ENCODE measurements around the gene TRMT61A.

Gene TRMT61A

DNA sequence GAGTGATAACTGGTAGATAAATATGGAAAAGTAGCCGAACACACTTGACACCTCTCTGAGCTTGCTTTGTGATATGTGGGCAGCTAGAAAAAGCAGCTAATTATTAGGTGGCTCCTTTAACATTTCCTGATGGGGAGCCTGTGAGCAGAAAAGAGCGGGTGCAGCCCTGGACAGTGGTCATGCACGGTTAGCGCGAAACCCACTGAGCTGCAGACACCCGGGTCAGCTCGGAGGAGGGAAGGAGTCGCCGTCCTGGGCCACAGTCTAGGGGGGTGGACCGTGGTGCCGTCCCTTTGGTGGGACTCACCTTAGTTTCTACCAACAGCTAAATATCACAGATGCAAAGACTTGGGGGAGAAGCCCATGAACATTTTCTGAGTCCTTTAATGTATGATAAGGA is 40.4 kb downstream of the TRMT61A start:
- no peak for DNase-seq

DNA sequence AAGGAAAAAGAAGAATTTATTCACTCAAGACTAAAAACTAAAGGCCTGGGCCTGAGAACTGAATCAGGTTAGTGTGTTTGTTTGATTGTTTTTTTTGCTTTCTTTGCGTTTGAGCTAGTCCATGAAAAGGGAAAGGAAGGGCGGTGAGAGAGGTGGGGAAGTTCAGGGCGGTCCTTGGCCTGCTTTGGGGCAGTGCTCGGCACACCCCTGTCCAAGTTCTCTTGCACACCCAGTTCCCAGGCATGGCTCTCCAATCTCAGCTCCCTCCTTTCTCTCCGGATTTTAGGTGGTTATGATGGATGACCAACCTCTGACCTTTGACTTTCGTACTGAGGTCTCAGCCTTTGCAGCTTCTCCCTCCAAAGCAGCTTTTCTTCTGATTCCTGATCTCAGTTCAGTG is 45.1 kb downstream of the TRMT61A start:
- DNase-seq = no peak

DNA sequence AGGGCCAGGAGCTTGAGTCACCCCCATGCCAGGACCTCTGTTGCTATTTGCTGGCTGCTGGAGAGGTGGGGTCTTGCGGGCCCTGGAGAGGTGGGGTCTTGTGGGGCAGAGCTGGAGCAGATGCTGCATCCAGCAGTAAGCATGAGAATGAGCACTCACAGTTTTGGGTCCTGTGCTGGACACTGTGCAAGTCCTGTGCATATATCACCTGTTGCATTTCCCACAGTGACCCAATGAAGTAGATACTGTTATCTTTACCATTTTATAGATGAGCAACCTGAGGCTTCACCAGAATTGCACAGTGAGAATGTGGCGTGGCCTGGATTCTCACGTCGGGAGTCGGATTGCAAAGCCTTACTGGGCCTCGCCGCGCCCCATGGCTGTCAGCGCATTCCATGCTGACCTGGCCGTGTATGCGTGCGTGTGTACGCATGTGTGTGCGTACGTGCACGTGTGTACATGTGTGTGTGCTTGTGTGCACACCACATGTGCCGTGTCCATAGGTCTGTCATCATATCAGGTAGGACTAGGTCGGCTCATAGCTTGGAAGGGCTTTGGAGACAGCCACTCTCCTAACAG is 45.8 kb downstream of the TRMT61A start:
- DNase-seq = no peak

DNA sequence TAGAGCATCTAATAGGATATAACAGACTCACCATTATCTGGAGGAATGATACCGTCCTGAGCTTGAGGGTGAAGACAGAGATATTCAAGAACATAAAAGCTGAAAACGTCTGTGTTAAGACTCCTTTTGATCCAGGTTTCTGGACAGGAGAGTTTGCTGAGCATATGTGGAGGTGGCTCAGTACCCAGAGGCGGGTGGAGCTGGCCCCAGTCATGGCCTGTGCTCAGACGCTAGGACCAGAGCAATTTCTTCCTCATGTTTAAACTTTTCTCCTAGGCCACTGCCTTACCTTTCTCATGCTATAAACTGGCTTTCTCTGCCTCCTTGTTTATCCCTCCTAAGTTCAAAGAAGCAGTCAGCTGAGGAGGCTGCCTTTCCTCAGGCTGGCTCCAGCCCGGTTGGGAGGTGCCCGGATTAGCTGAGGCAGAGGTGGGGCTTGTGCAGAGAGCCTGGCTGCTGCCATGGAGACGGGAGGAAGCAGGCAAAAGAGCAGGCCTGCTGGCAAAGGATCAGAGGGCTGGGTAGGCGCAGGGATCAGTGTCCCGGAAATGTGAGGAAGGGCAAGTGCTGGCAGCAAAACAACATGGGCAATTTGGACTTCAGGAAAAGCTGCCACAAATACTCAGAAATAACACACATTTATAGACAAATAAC is 47.5 kb downstream of the TRMT61A start:
- no peak for DNase-seq

DNA sequence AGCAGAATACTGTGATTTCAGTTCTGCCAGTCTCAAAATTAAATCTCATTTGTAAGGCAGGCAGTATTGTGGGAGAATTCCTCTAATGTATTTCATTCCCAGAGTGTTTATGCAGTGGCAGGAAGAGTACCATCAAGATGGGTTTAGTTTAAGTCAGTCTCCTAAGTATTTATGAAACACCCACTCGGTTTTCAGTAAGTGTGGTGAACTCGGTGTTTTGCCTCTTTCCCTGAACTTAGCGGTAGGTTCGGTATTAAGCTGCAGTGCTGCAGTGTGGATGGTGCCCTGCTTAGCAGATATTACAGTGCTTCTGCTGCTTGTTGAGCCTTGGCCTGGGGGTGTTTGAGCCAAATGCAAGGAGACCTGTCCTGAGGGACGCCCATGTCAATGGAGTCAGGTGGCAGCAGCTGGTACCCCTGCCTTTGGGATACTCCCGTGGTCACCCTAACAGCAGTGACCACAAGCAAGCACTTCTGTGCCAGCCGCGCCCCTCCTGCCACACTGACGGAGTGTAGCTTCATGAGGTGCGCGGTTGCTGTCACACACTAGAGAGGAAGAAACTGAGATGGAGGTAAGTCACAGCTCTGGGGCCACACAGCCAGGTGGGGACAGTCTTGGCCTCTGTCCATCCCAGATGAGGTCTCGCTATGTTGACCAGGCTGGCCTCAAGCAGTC is 49.5 kb downstream of the TRMT61A start:
- no peak for DNase-seq

DNA sequence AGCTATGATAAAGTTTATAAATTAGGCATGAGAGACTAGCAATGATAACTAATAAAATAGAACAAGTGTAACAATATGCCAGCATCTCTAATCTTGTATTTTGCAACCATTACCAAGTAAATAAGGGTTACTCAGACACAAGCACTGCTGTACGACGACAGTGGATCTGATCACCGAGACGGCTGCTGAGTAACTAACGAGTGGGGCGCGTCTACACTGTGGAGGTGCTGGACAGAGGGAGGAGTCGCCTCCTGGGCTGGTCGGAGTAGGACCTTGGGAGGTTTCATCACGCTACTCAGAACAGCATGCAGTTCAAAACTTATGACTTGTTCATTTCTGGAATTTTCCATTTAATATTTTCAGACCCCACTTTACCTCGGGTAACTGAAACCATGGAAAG is 52.2 kb downstream of the TRMT61A start:
- DNase-seq = no peak

DNA sequence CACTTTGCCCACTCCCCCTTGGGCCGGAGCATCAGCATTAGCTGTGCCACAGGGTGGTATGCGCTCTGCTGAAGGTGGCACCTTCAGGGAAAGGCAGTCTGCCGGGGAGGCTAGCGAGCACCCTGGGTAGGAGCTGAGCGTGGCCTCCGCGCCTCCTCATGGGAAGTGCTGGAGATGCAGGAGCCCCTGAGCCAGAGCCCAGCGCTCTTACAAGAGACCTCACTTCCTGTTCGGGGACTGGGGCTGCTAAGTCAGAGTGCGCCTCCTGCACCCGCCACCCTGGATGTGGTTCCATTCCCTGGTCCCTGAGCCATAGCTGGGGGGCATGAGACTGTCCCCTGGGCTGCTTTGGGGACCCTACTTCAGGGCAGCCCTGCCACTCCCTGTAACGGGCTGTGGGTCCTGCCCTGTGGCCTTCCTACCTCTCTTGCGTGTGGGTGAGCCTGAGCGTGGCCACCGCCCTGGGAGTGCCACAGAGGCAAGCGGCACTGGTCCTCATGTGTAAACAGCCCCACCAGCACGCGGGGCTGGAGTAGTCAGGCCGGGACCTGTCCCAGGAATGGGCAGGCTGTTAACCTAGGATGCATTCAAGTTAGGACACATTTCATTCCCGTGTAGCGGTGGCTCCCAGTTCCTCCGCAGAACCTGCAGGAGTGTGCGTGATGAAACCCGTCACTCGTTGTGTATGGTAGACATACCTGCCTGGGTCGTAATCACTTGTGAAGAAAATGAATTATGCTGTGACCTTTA is 53.1 kb downstream of the TRMT61A start:
- DNase-seq = no peak

DNA sequence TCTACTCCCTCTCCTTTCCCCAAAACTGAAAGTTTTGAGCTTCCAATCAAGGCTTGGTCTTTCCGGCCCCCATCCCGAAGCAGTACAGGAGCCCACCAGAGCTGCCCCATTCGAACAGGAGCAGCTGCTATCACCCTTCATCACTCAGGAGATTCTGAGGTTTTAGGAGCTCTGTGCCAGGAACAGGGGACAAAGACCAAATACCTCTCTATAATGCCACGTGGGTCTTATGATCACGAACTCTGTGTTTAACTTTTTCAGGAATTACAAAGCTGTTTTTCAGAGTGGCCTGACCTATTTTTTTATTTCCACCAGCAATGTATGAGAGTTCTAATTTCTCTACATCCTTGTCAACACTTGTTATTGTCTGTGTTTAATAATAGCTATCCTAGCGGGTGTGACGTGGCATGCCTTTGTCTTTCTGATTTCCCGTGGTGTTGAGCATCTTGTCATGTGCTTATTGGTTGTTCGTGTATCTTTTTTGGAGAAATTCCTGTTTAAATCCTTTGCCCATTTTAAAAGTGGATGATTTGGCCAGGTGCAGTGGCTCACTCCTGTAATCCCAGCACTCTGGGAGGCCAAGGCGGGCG is 55.4 kb downstream of the TRMT61A start:
- no peak for DNase-seq

Data from stimulated activated CD4-positive, alpha-beta T cell treated with anti-CD3 and anti-CD28 coated beads, Interleukin-1b, Interleukin-23, amount 100 ng/mL, for 48 hours (primary cell).